SK-N-SH treated with all-trans-retinoic acid at 6 μM for 48 hours (cell line): ENCODE results near the gene KRTAP4-6.
"Not testable (repeated sequence)": the region's sequence is repeated elsewhere in the genome, so short reads cannot be mapped to it uniquely, and the experiment has no call there.

ENCODE experiments used
- ARNTL ChIP-seq: fragments of 450-650 bp; formaldehyde crosslinking; IDR thresholded peaks from 2 replicates; pipeline ENCODE4 v1.5.0; 2020; ENCODE audit warnings: low read depth, mild to moderate bottlenecking, moderate library complexity, borderline replicate concordance
- ESRRG ChIP-seq: fragments of 250-450 bp; sonication (Bioruptor Pico); IDR thresholded peaks from 2 replicates; pipeline ENCODE4 v1.6.1; 2021; ENCODE audit warnings: mild to moderate bottlenecking
- GLIS3 ChIP-seq: fragments of 250-450 bp; sonication (Bioruptor Pico); IDR thresholded peaks from 2 replicates; pipeline ENCODE4 v1.5.0; 2020; ENCODE audit warnings: mild to moderate bottlenecking, moderate library complexity
- OSR1 ChIP-seq: fragments of 250-450 bp; sonication (Bioruptor Pico); IDR thresholded peaks from 2 replicates; pipeline ENCODE4 v1.8.0; 2022; ENCODE audit warnings: moderate library complexity, mild to moderate bottlenecking, inconsistent platforms
- RARB ChIP-seq: fragments of 250-450 bp; sonication (Bioruptor Pico); IDR thresholded peaks from 2 replicates; pipeline ENCODE4 v1.8.0; 2021; ENCODE audit warnings: mild to moderate bottlenecking, moderate library complexity
- TOX ChIP-seq: fragments of 250-450 bp; sonication (Bioruptor Pico); IDR thresholded peaks from 2 replicates; pipeline ENCODE4 v1.8.0; 2021; ENCODE audit warnings: mild to moderate bottlenecking, moderate library complexity, borderline replicate concordance
- ZFP3 ChIP-seq: fragments of 250-450 bp; sonication (Bioruptor Pico); IDR thresholded peaks from 2 replicates; pipeline ENCODE4 v1.5.0; 2020; ENCODE audit warnings: mild to moderate bottlenecking, moderate library complexity
- TF ChIP-seq, protein P1 (sequence below): fragments of 250-450 bp; sonication (Bioruptor Pico); IDR thresholded peaks from 2 replicates; pipeline ENCODE4 v1.8.0; 2020; ENCODE audit warnings: mild to moderate bottlenecking, moderate library complexity, borderline replicate concordance

- not testable (repeated sequence) for TF ChIP-seq OSR1 (CRISPR knock-in tag); RARB (CRISPR knock-in tag); GLIS3 (CRISPR knock-in tag); ARNTL (CRISPR knock-in tag); ZFP3 (CRISPR knock-in tag); TOX; ESRRG (CRISPR knock-in tag)
- TF ChIP-seq, protein P1, sequence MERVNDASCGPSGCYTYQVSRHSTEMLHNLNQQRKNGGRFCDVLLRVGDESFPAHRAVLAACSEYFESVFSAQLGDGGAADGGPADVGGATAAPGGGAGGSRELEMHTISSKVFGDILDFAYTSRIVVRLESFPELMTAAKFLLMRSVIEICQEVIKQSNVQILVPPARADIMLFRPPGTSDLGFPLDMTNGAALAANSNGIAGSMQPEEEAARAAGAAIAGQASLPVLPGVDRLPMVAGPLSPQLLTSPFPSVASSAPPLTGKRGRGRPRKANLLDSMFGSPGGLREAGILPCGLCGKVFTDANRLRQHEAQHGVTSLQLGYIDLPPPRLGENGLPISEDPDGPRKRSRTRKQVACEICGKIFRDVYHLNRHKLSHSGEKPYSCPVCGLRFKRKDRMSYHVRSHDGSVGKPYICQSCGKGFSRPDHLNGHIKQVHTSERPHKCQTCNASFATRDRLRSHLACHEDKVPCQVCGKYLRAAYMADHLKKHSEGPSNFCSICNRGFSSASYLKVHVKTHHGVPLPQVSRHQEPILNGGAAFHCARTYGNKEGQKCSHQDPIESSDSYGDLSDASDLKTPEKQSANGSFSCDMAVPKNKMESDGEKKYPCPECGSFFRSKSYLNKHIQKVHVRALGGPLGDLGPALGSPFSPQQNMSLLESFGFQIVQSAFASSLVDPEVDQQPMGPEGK = not testable (repeated sequence)
Observed at GRCh38 chr17:41104386-41105038, 35.8 kb downstream of the KRTAP4-6 start.
